Measurements from ENCODE around the gene INTS7. TPM values are rescaled to one million over a fixed set of nuclear protein-coding genes. Genes with fewer than 3 reads are reported as not detected.
"Not testable (repeated sequence)": the region's sequence is repeated elsewhere in the genome, so short reads cannot be mapped to it uniquely, and the experiment has no call there.

Gene INTS7
- total RNA-seq, 2 experiments from 2014 or later = 24.7 to 25.9 TPM

- H3K36me3 Mint-ChIP-seq (ENCODE audit: low read depth) = peaks cover 34% of the 10 kb centered on the region
Observed at GRCh38 chr1:211968200-211968834, 67.0 kb downstream of the INTS7 start.

DNA sequence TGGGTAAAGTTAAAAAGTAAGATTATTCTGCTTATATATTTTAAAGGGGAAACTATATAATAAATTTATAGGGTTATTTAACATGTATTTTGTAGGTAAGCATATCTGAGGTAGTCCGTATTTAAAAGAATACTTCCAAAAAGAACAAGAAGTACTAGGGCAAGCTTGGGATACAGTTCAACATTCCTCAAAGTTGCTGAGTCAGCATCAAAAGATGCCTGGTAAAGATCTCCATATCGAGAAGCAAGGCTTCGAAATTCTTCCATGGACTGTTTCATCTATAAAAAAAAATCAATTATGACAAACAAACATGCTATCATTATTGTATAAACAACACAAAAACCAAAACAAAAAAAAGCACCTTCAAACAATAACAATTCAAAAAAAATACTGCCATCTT, 67.7 kb downstream of the INTS7 start:
- CTCF ChIA-PET = no interaction called here
- no peak overlapping the region for H3K4me3 Mint-ChIP-seq
- no peaks in the 10 kb centered on the region for H3K9me3 Mint-ChIP-seq
- DNase-seq = no peak
- H3K4me1 Mint-ChIP-seq (ENCODE audit: low read depth) = no peaks in the 10 kb centered on the region
- no peak overlapping the region for H3K27ac Mint-ChIP-seq
- intact Hi-C loops (cut with micrococcal nuclease) = no loop called here
- no peaks in the 10 kb centered on the region for H3K27me3 Mint-ChIP-seq (ENCODE audit: low read depth)
- peaks cover 40% of the 10 kb centered on the region for H3K36me3 Mint-ChIP-seq (ENCODE audit: low read depth)

More at GRCh38 chr1:211968200-211968834, 67.0 kb downstream of the INTS7 start:
- no peak for DNase-seq
- intact Hi-C loops (cut with micrococcal nuclease) = no loop called here
- no peaks in the 10 kb centered on the region for H3K9me3 Mint-ChIP-seq
- H3K4me3 Mint-ChIP-seq = no peak overlapping the region
- H3K4me1 Mint-ChIP-seq (ENCODE audit: low read depth) = no peaks in the 10 kb centered on the region
- CTCF ChIA-PET = interaction anchor here (0.6 kb wide), 1 partner anchor 336 kb away, joined by 3 read pairs; no protein-coding TSS in a partner anchor
- no peak overlapping the region for H3K27ac Mint-ChIP-seq
- no peaks in the 10 kb centered on the region for H3K27me3 Mint-ChIP-seq (ENCODE audit: low read depth)

DNA sequence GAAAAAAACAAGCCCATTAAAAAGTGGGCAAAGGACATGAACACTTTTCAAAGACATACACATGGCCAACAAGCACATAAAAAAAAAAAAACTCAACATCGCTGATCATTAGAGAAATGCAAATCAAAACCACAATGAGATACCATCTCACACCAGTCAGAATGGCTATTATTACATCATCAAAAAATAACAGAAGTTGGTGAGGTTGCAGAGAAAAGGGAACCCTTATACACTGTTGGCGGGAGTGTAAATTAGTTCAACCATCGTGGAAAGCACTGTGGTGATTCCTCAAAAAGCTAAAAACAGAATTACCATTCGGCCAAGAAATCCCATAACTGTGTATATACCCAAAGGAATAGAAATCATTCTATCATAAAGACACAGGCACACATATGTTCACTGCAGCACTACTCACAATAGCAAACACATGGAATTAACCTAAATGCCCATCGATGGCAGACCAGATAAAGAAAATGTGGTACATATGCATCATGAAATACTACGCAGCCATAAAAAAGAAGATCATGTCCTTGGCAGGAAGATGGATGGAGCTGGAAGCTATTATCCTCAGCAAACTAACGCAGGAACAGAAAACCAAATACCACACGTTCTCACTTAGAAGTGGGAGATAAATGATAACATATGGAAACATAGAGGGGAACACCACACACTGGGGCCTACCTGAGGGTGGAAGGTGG, 70.1 kb downstream of the INTS7 start:
- DNase-seq = no peak
- no peak overlapping the region for H3K27ac Mint-ChIP-seq
- H3K4me1 Mint-ChIP-seq (ENCODE audit: low read depth) = no peaks in the 10 kb centered on the region
- H3K4me3 Mint-ChIP-seq = no peak overlapping the region
- H3K27me3 Mint-ChIP-seq (ENCODE audit: low read depth) = no peaks in the 10 kb centered on the region
- no peaks in the 10 kb centered on the region for H3K9me3 Mint-ChIP-seq
- intact Hi-C loops (cut with micrococcal nuclease) = no loop called here
- H3K36me3 Mint-ChIP-seq (ENCODE audit: low read depth) = peaks cover 56% of the 10 kb centered on the region
- CTCF ChIA-PET = interaction anchor here (0.6 kb wide), 1 partner anchor 88 kb away, joined by 7 read pairs; no protein-coding TSS in a partner anchor

DNA sequence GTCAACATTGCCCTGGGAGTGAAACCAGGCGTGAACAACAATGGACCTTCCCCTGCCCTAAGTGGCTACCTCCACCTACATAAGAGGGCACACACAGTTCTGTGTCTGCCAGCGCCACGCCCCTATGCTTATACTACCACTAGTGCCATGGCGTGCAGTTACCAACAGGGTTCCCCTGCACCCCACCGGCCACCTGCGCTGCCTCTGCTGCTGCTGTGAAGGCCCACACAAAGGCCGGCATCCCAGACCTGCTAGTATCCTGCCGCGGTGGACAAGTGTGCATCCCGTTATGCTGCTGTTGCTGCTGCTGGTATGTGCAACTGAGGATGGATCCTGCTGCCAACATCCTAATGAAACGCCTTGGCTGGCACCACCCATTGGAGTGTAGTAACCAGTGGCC, 75.7 kb downstream of the INTS7 start:
- DNase-seq = no peak
- H3K4me3 Mint-ChIP-seq = no peak overlapping the region
- CTCF ChIA-PET = no interaction called here
- H3K4me1 Mint-ChIP-seq (ENCODE audit: low read depth) = no peaks in the 10 kb centered on the region
- no peak overlapping the region for H3K27ac Mint-ChIP-seq
- intact Hi-C loops (cut with micrococcal nuclease) = no loop called here
- no peaks in the 10 kb centered on the region for H3K27me3 Mint-ChIP-seq (ENCODE audit: low read depth)
- H3K36me3 Mint-ChIP-seq (ENCODE audit: low read depth) = peaks cover 58% of the 10 kb centered on the region
- H3K9me3 Mint-ChIP-seq = no peaks in the 10 kb centered on the region

DNA sequence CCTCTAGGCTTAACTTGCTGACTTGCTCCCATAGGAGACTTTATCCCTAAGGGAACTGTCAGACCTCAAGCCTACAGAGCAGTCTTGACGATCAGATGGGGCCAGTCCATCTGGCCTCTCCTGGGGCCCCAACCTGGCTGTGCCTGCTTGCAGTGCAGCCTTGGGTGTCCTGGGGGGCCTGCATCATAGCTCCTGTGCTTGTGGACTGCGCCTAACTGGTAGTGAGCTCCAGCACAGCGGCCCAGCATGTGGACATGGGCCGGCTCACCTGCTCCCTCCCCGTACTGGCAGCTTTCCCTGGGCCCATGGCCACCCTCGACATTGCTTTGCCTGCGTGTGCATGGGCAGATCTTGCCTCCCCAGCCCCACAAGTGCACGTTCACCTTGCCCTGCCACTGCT, 76.1 kb downstream of the INTS7 start:
- H3K4me3 Mint-ChIP-seq = no peak overlapping the region
- H3K27ac Mint-ChIP-seq = no peak overlapping the region
- no peaks in the 10 kb centered on the region for H3K9me3 Mint-ChIP-seq
- peaks cover 53% of the 10 kb centered on the region for H3K36me3 Mint-ChIP-seq (ENCODE audit: low read depth)
- CTCF ChIA-PET = no interaction called here
- H3K27me3 Mint-ChIP-seq (ENCODE audit: low read depth) = no peaks in the 10 kb centered on the region
- H3K4me1 Mint-ChIP-seq (ENCODE audit: low read depth) = no peaks in the 10 kb centered on the region
- intact Hi-C loops (cut with micrococcal nuclease) = no loop called here
- DNase-seq = no peak

DNA sequence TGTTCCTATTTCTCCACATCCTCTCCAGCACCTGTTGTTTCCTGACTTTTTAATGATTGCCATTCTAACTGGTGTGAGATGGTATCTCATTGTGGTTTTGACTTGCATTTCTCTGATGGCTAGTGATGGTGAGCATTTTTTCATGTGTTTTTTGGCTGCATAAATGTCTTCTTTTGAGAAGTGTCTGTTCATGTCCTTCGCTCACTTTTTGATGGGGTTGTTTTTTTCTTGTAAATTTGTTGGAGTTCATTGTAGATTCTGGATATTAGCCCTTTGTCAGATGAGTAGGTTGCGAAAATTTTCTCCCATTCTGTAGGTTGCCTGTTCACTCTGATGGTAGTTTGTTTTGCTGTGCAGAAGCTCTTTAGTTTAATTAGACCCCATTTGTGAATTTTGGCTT, 81.3 kb downstream of the INTS7 start:
- CTCF ChIA-PET; intact Hi-C loops (cut with micrococcal nuclease); DNase-seq; H3K9me3 Mint-ChIP-seq; H3K4me1 Mint-ChIP-seq (ENCODE audit: low read depth); H3K27ac Mint-ChIP-seq; H3K27me3 Mint-ChIP-seq (ENCODE audit: low read depth); H3K4me3 Mint-ChIP-seq: not testable (repeated sequence)
- peaks cover 20% of the 10 kb centered on the region for H3K36me3 Mint-ChIP-seq (ENCODE audit: low read depth)

DNA sequence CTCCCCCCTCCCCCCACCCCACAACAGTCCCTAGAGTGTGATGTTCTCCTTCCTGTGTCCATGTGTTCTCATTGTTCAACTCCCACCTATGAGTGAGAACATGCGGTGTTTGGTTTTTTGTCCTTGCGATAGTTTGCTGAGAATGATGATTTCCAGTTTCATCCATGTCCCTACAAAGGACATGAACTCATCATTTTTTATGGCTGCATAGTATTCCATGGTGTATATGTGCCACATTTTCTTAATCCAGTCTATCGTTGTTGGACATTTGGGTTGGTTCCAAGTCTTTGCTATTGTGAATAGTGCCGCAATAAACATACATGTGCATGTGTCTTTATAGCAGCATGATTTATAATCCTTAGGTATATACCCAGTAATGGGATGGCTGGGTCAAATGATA, 81.8 kb downstream of the INTS7 start:
- DNase-seq; intact Hi-C loops (cut with micrococcal nuclease); CTCF ChIA-PET; H3K4me1 Mint-ChIP-seq (ENCODE audit: low read depth); H3K27ac Mint-ChIP-seq; H3K4me3 Mint-ChIP-seq; H3K27me3 Mint-ChIP-seq (ENCODE audit: low read depth); H3K9me3 Mint-ChIP-seq: not testable (repeated sequence)
- H3K36me3 Mint-ChIP-seq (ENCODE audit: low read depth) = peaks cover 16% of the 10 kb centered on the region

GRCh38 chr1:211952299-211952698, 83.1 kb downstream of the INTS7 start:
- Mint-ChIP-seq H3K4me3 (no peak overlapping the region), H3K27ac (no peak overlapping the region), H3K9me3 (no peaks in the 10 kb centered on the region), H3K4me1 (ENCODE audit: low read depth) (peaks cover 7% of the 10 kb centered on the region), H3K27me3 (ENCODE audit: low read depth) (no peaks in the 10 kb centered on the region), H3K36me3 (ENCODE audit: low read depth) (peaks cover 12% of the 10 kb centered on the region)
- intact Hi-C loops (cut with micrococcal nuclease) = no loop called here
- DNase-seq = no peak
- CTCF ChIA-PET = interaction anchor here (1.1 kb wide), 1 partner anchor 254 kb away, joined by 3 read pairs; no protein-coding TSS in a partner anchor

GRCh38 chr1:211951856-211952255, 83.5 kb downstream of the INTS7 start:
- H3K27ac Mint-ChIP-seq = no peak overlapping the region
- H3K9me3 Mint-ChIP-seq = no peaks in the 10 kb centered on the region
- peaks cover 12% of the 10 kb centered on the region for H3K36me3 Mint-ChIP-seq (ENCODE audit: low read depth)
- intact Hi-C loops (cut with micrococcal nuclease) = no loop called here
- H3K4me3 Mint-ChIP-seq = no peak overlapping the region
- DNase-seq = no peak
- CTCF ChIA-PET = no interaction called here
- no peaks in the 10 kb centered on the region for H3K27me3 Mint-ChIP-seq (ENCODE audit: low read depth)
- peaks cover 7% of the 10 kb centered on the region for H3K4me1 Mint-ChIP-seq (ENCODE audit: low read depth)

- H3K27ac Mint-ChIP-seq = no peak overlapping the region
- DNase-seq = no peak
Observed at GRCh38 chr1:211948377-211948776, 87.0 kb downstream of the INTS7 start.

GRCh38 chr1:211947396-211948295, 87.7 kb downstream of the INTS7 start:
- H3K4me1 Mint-ChIP-seq (ENCODE audit: low read depth) = peaks cover 7% of the 10 kb centered on the region
- DNase-seq = no peak
- no peak overlapping the region for H3K27ac Mint-ChIP-seq
- no peak overlapping the region for H3K4me3 Mint-ChIP-seq
- H3K27me3 Mint-ChIP-seq (ENCODE audit: low read depth) = no peaks in the 10 kb centered on the region
- no peaks in the 10 kb centered on the region for H3K9me3 Mint-ChIP-seq
- peaks cover 19% of the 10 kb centered on the region for H3K36me3 Mint-ChIP-seq (ENCODE audit: low read depth)
- intact Hi-C loops (cut with micrococcal nuclease) = no loop called here
- CTCF ChIA-PET = no interaction called here

More at GRCh38 chr1:211948377-211948776, 87.0 kb downstream of the INTS7 start:
- intact Hi-C loops (cut with micrococcal nuclease) = no loop called here
- Mint-ChIP-seq H3K9me3 (no peaks in the 10 kb centered on the region), H3K4me1 (ENCODE audit: low read depth) (peaks cover 7% of the 10 kb centered on the region), H3K36me3 (ENCODE audit: low read depth) (peaks cover 19% of the 10 kb centered on the region), H3K4me3 (no peak overlapping the region), H3K27me3 (ENCODE audit: low read depth) (no peaks in the 10 kb centered on the region)
- CTCF ChIA-PET = no interaction called here

GRCh38 chr1:211944733-211945500, 90.4 kb downstream of the INTS7 start:
- Mint-ChIP-seq H3K27ac (no peak overlapping the region), H3K4me3 (no peak overlapping the region), H3K27me3 (ENCODE audit: low read depth) (no peaks in the 10 kb centered on the region), H3K9me3 (no peaks in the 10 kb centered on the region), H3K36me3 (ENCODE audit: low read depth) (peaks cover 27% of the 10 kb centered on the region), H3K4me1 (ENCODE audit: low read depth) (peaks cover 7% of the 10 kb centered on the region)
- intact Hi-C loops (cut with micrococcal nuclease) = no loop called here
- DNase-seq = no peak
- CTCF ChIA-PET = no interaction called here
